Upper lobe of left lung (tissue), 6 donors: Measurements from ENCODE around the gene CORO7. TPM values are rescaled to one million over a fixed set of nuclear protein-coding genes. Genes with fewer than 3 reads are reported as not detected.
A peak's percentile ranks its signal among the peaks of the same experiment; 100 is the strongest.

Source experiments
- ATAC-seq, 2 donors: fragments of 200-7000 bp; cut with Tn5 transposase; one replicate each; pipeline ENCODE4 v1.9.1; 2022; ENCODE audit warnings: mild to moderate bottlenecking in 2 of 2, moderate library complexity in 2 of 2; ENCODE audit not compliant: low FRiP score in 2 of 2
- DNase-seq, 2 donors: peaks; one replicate each; pipeline ENCODE4 v3.0.0-alpha.2; 2019 to 2020
- H3K27ac ChIP-seq, 4 donors: fragments of 200-600 bp; sonication (generic); one replicate each; pipeline ENCODE4 v1.5.1; 2016 to 2019
- H3K27me3 ChIP-seq, 4 donors: fragments of 200-600 bp; sonication (generic); one replicate each; pipeline ENCODE4 v1.5.1; 2017 to 2019
- H3K36me3 ChIP-seq, 4 donors: fragments of 200-600 bp; sonication (generic); one replicate each; pipeline ENCODE4 v1.5.1; 2016 to 2019
- H3K4me1 ChIP-seq, 4 donors: fragments of 200-600 bp; sonication (generic); one replicate each; pipeline ENCODE4 v1.5.1; 2018 to 2019
- H3K4me3 ChIP-seq, 4 donors: fragments of 200-600 bp; sonication (generic); one replicate each; pipeline ENCODE4 v1.5.1; 2017 to 2019; ENCODE audit warnings: mild to moderate bottlenecking in 2 of 4, moderate library complexity in 1 of 4
- H3K9me3 ChIP-seq, 4 donors: fragments of 200-600 bp; sonication (generic); one replicate each; pipeline ENCODE4 v1.5.1; 2018 to 2019
- EP300 ChIP-seq, 4 donors: sonication (generic); formaldehyde crosslinking; IDR thresholded peaks; one replicate each; pipeline ENCODE4 v1.5.1; 2017; ENCODE audit warnings: antibody characterized with exemption in 4 of 4, control low read depth in 2 of 4
- POLR2A ChIP-seq, 4 donors: fragments of 450-650 bp; IDR thresholded peaks; one replicate each; pipeline ENCODE4 v1.5.1; 2016 to 2017; ENCODE audit warnings: antibody characterized with exemption in 4 of 4, mild to moderate bottlenecking in 2 of 4
- POLR2AphosphoS5 ChIP-seq, 2 donors: sonication (generic); formaldehyde crosslinking; IDR thresholded peaks; one replicate each; pipeline ENCODE4 v1.5.1; 2017; ENCODE audit warnings: antibody characterized with exemption in 2 of 2
- WGBS, 2 donors: methylation state at CpG; one replicate each; pipeline ENCODE4 v1.1.5; 2017 to 2018; 5-methylcytosine and 5-hydroxymethylcytosine counted together
- total RNA-seq, 6 donors: library from RNA; depleted of rRNA in 4 of 6; stranded (reverse); fragments of >200 nt in 4 of 6; gene quantifications; one replicate each; pipeline versions ENCODE4 v1.1.0 to v1.2.1, GENCODE V29; 2016 to 2021
- TF ChIP-seq, protein P1 (sequence below), 6 experiments: fragments of 450-650 bp in 4 of 6; fragments of 200-600 bp in 2 of 6; sonication (generic) in 2 of 6; IDR thresholded peaks; one replicate each; pipeline ENCODE4 v1.5.1; 2016 to 2019; ENCODE audit warnings: antibody characterized with exemption in 6 of 6
- donor health status: DM: no; HTN: no; CAD: no; lungs with moderate emphysema.
- donor health status: DM: no; HTN: yes; CAD: no; lungs with severe emphysema.

Gene CORO7
- total RNA-seq, 6 donors from 2014 or later: 42.9 to 235 (median 69.0) TPM

DNA sequence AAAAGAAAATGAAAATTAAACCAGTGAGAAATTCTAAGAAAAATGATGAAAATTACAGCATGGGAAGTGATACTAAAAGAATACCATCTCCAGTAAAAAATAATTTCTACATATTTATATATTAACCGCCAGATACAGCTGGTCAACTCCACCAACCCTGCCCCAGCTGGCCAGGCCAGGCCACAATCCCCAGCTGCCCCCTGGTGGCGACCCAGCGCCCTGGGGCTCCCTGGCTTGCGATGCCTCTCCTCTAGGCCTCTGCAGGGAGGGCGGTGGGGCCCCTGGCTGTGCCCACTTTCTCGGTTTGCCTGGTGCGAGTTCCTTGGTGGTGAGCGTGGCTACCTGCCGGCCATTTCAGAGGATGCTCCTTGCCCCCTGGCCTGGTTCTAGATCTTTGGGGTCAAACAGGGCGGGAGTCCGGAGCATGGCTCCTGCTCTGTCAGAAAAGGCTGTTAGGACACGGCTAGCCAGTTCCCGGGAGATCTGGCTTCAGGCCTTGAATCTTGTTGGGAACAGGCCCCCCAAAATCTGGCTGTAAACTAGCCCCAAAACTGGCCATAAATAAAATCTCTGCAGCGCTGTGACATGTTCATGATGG is 86.0 kb downstream of the CORO7 start:
- H3K36me3 ChIP-seq: peaks cover 0 to 30% (median 18%) of the 10 kb centered on the region in 4 donors
- no peak overlapping the region for H3K4me3 ChIP-seq
- DNase-seq: peak; percentile 83 to 95
- H3K9me3 ChIP-seq: no peaks in the 10 kb centered on the region
- 12 to 42% methylated on average over 4 to 14 of the region's 14 CpGs for WGBS, 2 donors
- H3K27ac ChIP-seq: peak overlapping the region; percentile 75 to 96 (median 90)
- TF ChIP-seq POLR2AphosphoS5 (IDR thresholded peaks at IDR 0.05) (peak in 1 of 2 donors; percentile 10), EP300 (IDR thresholded peaks at IDR 0.05) (no peak), POLR2A (IDR thresholded peaks at IDR 0.05) (no peak)
- TF ChIP-seq, protein P1, sequence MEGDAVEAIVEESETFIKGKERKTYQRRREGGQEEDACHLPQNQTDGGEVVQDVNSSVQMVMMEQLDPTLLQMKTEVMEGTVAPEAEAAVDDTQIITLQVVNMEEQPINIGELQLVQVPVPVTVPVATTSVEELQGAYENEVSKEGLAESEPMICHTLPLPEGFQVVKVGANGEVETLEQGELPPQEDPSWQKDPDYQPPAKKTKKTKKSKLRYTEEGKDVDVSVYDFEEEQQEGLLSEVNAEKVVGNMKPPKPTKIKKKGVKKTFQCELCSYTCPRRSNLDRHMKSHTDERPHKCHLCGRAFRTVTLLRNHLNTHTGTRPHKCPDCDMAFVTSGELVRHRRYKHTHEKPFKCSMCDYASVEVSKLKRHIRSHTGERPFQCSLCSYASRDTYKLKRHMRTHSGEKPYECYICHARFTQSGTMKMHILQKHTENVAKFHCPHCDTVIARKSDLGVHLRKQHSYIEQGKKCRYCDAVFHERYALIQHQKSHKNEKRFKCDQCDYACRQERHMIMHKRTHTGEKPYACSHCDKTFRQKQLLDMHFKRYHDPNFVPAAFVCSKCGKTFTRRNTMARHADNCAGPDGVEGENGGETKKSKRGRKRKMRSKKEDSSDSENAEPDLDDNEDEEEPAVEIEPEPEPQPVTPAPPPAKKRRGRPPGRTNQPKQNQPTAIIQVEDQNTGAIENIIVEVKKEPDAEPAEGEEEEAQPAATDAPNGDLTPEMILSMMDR (IDR thresholded peaks at IDR 0.05): peak; percentile 87 to 98 (median 92)
- peaks cover 50 to 55% (median 52%) of the 10 kb centered on the region in 4 donors for H3K4me1 ChIP-seq
- peak; percentile 79 to 87 for ATAC-seq
- H3K27me3 ChIP-seq: no peaks in the 10 kb centered on the region

DNA sequence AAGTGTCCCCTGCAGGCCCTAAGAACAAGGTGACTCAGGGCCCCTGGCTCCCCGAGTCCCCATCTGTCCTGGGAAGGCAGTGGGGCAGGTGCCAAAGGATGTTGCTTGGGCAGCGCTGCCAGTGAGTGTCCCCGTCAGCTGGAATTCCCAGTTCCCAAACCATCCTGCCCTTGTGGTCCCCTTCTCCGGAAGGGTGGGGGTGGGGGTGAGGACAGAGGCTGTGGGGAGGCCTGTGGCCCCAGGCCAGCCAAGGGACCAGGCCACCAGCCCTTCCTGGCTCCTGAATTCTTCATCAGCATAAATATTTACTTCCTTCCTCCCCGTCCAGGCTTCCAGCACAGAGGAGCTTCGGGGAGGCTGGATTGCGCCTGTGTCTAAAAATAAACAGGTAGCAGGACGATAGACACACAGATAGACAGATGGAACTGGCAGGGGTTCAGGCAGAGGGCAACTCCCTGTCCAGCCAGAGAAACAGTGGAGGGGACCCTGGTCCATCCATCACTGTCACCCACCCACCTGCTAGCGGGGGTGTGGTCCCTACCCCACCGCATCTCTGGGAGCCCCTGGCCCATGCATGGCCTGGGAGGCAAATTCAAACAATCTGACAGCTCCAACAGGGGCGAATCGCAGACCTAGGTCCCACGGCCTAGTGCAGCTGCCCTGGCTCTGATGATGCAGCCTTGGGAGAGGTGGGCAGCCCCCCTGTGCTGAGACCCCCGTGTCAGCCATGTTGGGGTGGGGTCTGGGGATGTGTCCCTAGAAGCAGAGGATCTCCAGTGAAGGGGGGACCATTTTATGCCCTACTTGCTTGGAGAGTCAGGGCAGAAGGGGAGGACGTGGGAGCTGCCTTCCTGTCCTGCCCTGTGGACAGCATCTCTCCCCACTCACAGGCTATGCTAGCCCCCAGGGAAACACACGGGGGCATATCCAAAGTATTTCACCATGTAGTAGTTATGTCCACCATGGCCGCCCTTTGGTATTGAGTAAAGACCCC is 87.3 kb downstream of the CORO7 start:
- Histone ChIP-seq H3K9me3 (no peaks in the 10 kb centered on the region), H3K4me1 (peaks cover 63 to 68% (median 65%) of the 10 kb centered on the region in 4 donors), H3K27me3 (no peaks in the 10 kb centered on the region), H3K27ac (peak overlapping the region; percentile 75 to 96 (median 90)), H3K36me3 (peaks cover 0 to 18% (median 10%) of the 10 kb centered on the region in 4 donors), H3K4me3 (peak overlapping the region in 2 of 4 donors; percentile 40 to 46)
- TF ChIP-seq POLR2A (IDR thresholded peaks at IDR 0.05) (peak in 1 of 4 donors; percentile 18), POLR2AphosphoS5 (IDR thresholded peaks at IDR 0.05) (peak in 1 of 2 donors; percentile 81), EP300 (IDR thresholded peaks at IDR 0.05) (peak in 1 of 4 donors; percentile 48)
- TF ChIP-seq, protein P1 (IDR thresholded peaks at IDR 0.05): no peak
- peak in 1 of 2 donors; percentile 8 for ATAC-seq
- WGBS, 2 donors: 43 to 46% methylated on average over 11 to 17 of the region's 17 CpGs
- no peak for DNase-seq

DNA sequence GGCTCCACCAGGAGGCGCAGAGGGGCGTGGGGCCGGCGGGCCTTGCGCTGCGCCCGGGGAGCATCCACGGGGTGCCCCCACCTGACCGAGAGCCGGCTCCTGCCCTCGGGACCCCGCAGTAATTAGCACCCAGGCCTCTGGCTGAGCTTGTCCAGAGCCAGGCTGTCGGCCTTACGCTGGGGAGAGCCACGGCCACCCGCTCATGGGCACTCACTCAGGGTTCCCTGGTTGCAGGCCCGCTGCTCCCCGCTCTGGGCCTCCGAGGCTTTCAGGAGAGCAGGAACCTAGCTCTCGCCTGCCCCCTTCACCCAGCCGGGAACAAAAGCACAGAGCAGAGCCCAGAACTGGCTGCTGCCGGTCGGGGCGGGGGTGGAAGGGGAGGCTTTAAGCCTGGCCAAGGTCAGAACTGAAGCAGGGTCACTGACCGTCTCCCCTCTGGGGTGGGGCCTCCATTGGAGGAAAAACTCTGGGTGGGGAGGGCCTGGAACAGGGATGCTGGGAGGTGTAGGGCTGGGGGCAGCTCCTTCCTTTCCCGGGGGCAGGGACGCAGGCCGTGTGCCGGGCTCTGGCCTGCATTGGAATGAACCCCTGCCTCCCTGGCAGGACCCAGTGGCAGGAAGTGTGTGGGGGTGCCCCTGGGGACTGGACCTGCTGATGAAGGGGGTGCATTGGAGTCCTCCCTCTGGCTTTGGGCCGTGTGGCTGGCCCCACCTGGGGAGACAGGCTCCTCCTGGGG is 88.2 kb downstream of the CORO7 start:
- peaks cover 0 to 12% (median 10%) of the 10 kb centered on the region in 4 donors for H3K36me3 ChIP-seq
- no peaks in the 10 kb centered on the region for H3K27me3 ChIP-seq
- H3K4me1 ChIP-seq: peaks cover 72 to 76% (median 74%) of the 10 kb centered on the region in 4 donors
- peak overlapping the region; percentile 75 to 96 (median 90) for H3K27ac ChIP-seq
- DNase-seq (peak; percentile 87 to 88), ATAC-seq (peak; percentile 73 to 86)
- H3K4me3 ChIP-seq: peak overlapping the region in 3 of 4 donors; percentile 40 to 46 (median 46)
- H3K9me3 ChIP-seq: no peaks in the 10 kb centered on the region
- 16% methylated on average over 5 of the region's 30 CpGs; no CpG with 5 or more reads in 1 of the 2 donors for WGBS, 2 donors
- TF ChIP-seq EP300 (IDR thresholded peaks at IDR 0.05) (no peak), POLR2AphosphoS5 (IDR thresholded peaks at IDR 0.05) (peak; percentile 21 to 42), POLR2A (IDR thresholded peaks at IDR 0.05) (peak in 1 of 4 donors; percentile 23)
- TF ChIP-seq, protein P1 (IDR thresholded peaks at IDR 0.05): peak; percentile 58 to 84 (median 76)

DNA sequence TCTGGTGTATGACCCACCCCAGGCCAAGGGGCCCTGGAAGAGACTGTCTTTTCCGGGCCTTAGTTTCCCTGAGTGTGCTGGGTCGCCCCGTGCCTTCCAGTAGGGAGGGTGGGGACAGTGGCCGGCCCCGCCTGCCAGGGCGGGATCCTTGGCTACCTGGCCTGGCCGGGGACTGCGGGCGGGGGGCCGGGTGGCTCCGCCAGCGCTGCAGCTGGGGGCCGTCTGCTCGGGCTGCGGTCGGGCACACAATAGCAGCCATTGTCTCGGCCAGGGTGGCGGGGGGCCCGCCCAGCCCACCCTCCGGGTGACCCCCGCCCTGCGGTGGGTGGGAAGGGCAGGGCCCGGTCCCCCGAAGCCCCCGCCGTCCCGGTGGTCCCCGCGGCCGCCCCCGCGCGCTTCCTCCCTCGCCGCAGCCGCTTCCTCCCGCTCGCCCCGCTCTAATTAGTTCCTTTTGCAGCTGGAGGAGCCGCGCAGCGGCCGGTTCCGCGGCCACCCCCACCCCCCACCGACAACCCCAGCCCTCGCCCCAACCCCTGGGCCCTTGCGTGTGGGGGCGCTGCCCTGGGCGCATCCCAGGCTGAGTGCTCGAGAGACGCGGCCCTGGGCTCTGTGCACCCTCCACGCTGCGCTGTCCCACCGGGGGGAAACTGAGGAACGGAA is 88.9 kb downstream of the CORO7 start:
- Histone ChIP-seq H3K4me1 (peaks cover 79 to 83% (median 81%) of the 10 kb centered on the region in 4 donors), H3K27me3 (no peaks in the 10 kb centered on the region), H3K4me3 (peak overlapping the region in 3 of 4 donors; percentile 40 to 46 (median 46)), H3K36me3 (peaks cover 0 to 5% (median 4%) of the 10 kb centered on the region in 4 donors), H3K27ac (peak overlapping the region; percentile 75 to 96 (median 90)), H3K9me3 (no peaks in the 10 kb centered on the region)
- peak in 1 of 2 donors; percentile 87 for DNase-seq
- TF ChIP-seq POLR2AphosphoS5 (IDR thresholded peaks at IDR 0.05): no peak
- no peak for TF ChIP-seq POLR2A (IDR thresholded peaks at IDR 0.05)
- no peak for TF ChIP-seq EP300 (IDR thresholded peaks at IDR 0.05)
- TF ChIP-seq, protein P1 (IDR thresholded peaks at IDR 0.05): no peak
- WGBS, 2 donors: 7% methylated on average over 13 of the region's 57 CpGs; no CpG with 5 or more reads in 1 of the 2 donors
- ATAC-seq: peak in 1 of 2 donors; percentile 1
